Neural cell (in vitro differentiated cells): ENCODE data around the gene PROKR2. TPM values are rescaled to one million over a fixed set of nuclear protein-coding genes. Genes with fewer than 3 reads are reported as not detected.

Experiments used
- polyA plus RNA-seq: library from polyadenylated mRNA; depleted of rRNA; stranded (reverse); fragments of >200 nt; gene quantifications from 2 replicates; pipeline ENCODE4 v1.2.3, GENCODE V29; 2014
- small RNA-seq, 3 experiments: library from RNA; depleted of rRNA; stranded (forward); fragments of <200 nt; gene quantifications; one replicate each; pipeline ENCODE3, GENCODE V24; 2012

The PROKR2 gene
- polyA plus RNA-seq, 1 donor from 2014 or later, result not detected

Small RNAs within 50 kb of the gene (small RNA-seq; reads per million reads assigned to genes)
- gene RNA5-8SP7, result 0 reads per million in 3 experiments

Other genes starting within 250 kb of the PROKR2 start
- gene TMEM230, start 203.9 kb downstream of the PROKR2 start, polyA plus RNA-seq, result 78.0 and 81.6 TPM in 2 replicates
- 149 and 165 TPM in 2 replicates for gene PCNA, start 197.0 kb downstream of the PROKR2 start, polyA plus RNA-seq
- gene CDS2, start 189.9 kb downstream of the PROKR2 start, polyA plus RNA-seq, result 66.7 and 70.8 TPM in 2 replicates